ENCODE measurements around the gene OXCT2. TPM values are rescaled to one million over a fixed set of nuclear protein-coding genes. Genes with fewer than 3 reads are reported as not detected.
"Not testable (repeated sequence)": the region's sequence is repeated elsewhere in the genome, so short reads cannot be mapped to it uniquely, and the experiment has no call there.

The OXCT2 gene
- total RNA-seq, 1 donor from 2014 or later = 0.20 TPM

GRCh38 chr1:39787108-39787375, 15.9 kb upstream of the OXCT2 start:
- not testable (repeated sequence) for ATAC-seq

DNA sequence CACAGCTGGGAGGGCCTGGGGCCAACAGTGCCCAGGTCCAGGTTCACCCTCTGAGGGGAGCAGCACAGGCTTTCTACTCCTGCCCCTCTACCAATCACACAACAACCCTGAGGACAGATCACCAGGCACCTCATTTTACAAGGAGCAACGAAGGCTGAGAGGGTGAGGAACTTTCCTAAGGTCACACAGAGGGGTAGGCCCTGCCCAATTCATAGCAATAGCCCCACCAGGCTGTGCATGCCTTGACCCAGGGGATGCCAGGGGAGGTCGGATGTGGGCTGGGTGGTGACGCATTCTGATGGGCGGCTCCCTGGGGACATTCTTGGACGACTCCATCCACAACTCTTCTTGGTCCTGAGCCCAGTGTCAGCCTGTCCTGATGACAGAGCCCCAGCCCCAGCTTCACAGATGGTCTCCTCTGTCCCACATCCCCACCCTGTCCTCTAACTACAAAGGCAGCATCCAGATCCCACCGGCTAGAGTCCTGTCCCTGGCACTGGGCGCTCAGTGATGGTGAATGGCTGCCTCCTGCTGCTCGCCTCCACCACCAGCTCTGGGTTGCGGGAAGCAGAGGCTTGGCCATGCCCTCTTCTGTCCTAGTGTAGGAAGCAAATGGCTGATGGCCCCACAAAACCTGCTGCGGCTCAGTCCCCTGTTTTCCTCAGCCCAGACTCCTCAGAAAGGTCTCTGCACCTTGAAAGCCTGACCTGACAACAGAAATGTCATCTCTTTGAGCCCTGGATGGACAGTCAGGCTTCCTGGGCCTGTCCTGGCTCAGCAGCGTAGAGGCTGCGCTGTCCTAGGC, 15.4 kb upstream of the OXCT2 start:
- not testable (repeated sequence) for ATAC-seq

GRCh38 chr1:39782685-39783084, 11.5 kb upstream of the OXCT2 start:
- not testable (repeated sequence) for ATAC-seq

DNA sequence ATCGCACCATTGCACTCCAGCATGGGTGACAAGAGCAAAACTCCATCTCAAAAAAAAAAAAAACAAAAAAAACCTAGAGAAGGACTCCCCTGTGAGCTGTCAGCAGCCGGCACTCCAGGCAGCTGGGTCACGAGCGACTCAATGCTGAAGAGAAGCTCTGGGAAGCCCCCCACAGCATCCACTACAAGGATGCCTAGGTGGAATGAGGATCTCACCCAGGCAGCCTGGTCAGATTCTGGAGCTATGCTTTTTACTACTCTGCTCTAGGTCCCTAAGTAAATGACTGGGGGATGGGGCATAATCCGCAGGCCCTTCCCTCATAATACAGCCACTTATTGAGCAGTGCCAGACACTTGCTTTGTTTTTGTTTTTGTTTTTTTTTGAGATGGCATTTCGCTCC, 11.0 kb upstream of the OXCT2 start:
- ATAC-seq = no peak

DNA sequence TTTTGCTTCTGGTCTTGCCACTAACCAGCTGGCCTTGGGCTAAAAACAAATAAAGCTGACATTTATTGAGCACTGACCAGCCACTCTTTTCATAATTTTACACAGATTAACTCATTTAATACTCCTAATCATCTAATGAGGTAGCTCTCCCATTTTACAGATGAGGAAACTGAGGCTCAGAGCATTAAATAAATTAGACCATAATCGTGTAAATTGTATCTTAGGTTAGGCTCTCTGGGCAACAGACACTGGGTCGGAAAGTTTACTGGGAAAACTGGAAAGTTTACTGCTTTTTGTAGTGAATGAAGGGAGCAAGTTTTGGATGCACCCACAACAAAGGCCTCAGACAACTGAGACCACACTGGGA, 10.2 kb upstream of the OXCT2 start:
- ATAC-seq = no peak

DNA sequence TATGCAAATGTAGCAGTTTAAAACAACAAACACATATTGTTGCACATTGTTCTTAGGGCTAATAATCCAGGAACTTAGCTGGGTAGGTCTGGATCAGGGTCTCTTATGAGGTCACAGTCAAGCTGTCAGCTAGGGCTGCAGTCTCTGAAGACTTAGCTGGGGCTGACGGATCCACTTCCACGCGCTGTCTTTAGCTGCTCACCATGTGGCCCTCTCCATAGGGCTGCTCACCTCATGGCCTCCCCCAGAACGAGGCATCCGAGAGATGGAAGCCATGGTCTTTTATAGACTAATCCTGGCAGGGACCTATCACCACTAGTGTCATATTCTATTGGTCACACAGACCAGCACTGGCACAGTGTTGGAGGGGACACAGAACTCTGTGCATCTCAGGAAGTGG, 8.7 kb upstream of the OXCT2 start:
- ATAC-seq = no peak

DNA sequence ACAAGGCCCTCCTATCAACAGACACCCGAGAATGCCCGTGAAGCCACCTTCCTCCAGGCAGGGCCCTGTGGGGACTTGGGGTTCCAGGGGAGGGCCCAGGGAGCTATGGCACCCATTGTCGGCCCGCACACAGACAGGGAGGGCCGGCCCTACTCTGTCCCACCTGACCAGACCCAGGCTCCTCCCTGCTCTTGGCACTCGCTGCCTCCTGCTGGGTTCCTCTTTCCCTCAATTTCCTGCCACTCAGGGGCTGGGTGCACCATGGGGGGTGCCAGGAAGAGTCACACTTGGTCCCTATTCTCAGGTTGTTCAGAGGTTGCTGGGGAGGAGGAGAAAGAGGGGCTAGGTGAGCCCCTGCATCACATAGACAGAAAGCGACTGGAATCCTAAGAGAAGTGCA, 8.0 kb upstream of the OXCT2 start:
- ATAC-seq = no peak

DNA sequence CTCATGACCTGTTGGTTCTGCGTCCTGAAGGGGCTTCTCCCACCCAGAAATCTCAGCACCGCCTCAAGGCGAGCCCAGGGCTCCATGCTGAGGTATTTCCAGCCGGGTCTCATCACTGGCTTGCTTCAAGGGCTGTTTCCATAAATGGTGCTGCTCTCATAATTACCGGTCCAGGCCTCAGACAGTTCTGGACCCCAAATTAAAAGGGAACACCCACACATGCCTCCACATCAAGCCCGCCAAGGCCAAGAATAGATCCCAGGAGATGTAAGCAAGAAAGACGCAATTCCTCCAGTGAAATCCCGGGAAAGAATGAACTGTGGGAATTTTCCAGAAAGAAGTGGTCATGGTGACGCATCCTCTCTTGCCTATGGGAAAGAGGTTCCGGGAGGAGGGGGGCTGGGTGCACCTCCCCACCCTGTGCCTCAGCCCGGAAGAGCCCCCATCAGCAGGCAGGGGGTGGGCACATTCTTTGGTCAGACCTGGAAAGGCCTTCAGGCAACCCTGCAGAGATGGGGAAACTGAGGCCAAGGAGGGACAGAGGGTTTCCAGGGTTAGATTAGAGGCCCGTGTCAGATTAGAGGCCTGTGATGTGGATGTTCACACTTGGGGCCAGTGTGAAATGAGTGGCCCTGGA, 7.4 kb upstream of the OXCT2 start:
- ATAC-seq = not testable (repeated sequence)

DNA sequence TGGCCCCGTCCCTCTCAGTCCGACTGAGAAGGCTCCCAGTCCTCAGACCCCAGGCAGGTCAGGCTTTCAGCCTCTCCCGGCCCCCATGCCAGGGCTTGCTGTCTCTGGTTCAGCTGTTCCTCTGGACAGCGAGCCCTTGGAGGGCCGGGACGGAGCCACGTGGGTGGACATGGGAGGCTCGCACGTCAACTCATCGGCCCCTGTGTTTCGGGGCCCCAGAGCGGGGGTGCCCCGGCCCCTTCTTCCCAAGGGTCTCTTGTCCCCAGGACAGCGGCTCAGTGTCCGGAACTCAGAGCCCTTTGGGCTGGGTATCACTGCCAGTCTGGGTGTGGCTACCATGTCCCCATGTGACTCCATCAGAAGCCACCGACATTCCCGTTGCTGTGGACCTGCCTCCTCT, 6.7 kb upstream of the OXCT2 start:
- not testable (repeated sequence) for ATAC-seq

GRCh38 chr1:39777306-39777705, 6.2 kb upstream of the OXCT2 start:
- ATAC-seq = no peak

DNA sequence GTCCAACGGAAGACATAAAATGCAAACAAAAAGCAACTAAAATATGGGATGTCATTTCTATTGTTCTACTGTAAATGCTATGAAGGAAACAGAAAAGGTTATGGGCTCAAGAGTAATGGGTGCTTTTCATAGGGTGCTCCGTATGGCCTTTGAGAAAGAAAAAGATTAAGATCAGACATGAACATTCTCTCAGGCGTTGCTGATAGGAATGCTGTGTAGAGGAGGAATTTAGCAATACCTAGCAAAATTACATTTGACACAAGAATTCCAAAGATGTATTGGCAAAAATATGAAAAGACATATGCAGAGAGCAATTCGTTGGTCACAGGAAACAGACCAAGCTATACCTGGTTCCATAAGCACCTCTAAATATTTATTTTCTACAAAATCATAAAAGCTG, 5.7 kb upstream of the OXCT2 start:
- ATAC-seq = no peak

DNA sequence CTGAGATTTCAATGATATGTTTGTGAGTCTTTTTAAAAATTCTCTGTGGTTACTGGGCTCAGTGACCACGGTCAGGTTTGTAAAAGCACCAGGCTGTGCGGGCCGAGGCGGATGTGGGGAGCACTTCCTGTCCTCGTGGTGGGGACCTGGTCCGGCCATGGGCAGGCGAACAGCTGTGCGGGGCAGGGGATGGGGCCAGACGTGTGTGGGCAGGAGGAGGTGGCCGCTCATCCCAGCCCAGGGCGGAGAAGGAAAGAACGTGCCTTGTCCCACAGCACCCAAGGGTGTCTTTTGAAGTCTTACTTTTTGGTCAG, 5.2 kb upstream of the OXCT2 start:
- ATAC-seq = peak; percentile 4

GRCh38 chr1:39775676-39776399, 4.7 kb upstream of the OXCT2 start:
- ATAC-seq = peak; percentile 8

- ATAC-seq = not testable (repeated sequence)
Measured at GRCh38 chr1:39775141-39775540, 4.0 kb upstream of the OXCT2 start.

GRCh38 chr1:39773369-39773979, 2.3 kb upstream of the OXCT2 start:
- peak; percentile 35 for ATAC-seq

DNA sequence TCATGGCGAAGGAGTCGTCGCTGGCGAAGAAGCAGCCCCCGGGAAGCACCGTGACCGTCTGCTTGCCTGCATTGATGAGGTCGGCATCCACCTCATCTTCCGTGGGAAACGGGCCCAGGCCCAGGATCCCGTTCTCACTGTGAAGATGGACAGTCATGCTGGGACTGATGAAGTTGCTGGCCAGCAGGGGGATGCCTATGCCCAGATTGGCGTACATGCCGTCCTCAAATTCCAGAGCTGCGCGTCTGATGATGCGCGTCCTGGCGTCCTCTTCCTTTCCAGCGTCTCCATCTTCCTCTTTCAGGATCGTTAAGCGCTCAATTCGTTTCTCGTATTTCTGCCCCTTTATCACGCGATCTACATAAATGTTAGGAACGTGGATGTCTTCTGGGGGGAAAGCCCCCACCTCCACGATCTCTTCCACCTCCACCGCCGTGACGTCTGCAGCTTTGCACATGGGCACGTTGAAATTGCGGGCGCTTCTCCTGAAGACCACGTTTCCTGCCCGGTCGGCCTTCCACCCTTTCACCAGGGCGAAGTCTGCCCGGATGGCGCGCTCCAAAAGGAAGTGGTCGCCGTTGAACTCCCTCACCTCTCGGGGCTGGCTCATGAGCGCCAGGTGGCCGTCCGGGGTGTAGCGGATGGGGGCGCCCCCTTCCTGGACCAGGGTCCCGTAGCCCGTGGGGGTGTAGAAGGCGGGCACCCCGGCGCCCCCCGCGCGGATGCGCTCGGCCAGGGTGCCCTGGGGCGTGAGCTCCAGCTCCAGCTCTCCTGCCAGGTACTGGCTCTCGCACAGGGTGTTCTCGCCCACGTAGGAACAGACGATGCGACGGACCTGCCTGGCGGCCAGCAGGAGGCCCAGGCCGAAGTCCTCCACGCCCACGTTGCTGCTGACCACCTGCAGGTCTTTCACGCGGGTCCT, 787 bp downstream of the OXCT2 start:
- not testable (repeated sequence) for ATAC-seq

GRCh38 chr1:39769502-39769901, 1.6 kb downstream of the OXCT2 start:
- ATAC-seq = not testable (repeated sequence)

DNA sequence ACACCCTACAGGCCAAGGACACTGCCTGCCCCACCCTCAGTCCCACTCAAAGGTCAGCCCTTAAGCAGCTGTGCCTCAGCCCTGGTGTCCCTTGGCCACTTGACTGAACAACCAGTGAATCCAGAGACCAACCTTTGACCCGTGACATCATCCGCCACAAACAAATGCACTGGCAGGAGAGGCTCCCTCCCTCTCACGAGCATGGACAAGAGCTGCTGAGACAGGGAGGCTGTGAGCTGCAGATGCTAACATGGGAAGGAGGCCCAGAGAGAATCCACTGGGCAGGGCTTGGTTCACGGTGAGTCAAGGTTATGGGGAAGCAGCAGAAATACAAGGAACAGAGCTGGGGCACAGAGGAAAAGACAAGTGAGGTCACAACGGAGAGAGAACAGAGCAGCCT, 4.7 kb downstream of the OXCT2 start:
- ATAC-seq = peak; percentile 7

GRCh38 chr1:39764512-39764911, 6.6 kb downstream of the OXCT2 start:
- not testable (repeated sequence) for ATAC-seq

DNA sequence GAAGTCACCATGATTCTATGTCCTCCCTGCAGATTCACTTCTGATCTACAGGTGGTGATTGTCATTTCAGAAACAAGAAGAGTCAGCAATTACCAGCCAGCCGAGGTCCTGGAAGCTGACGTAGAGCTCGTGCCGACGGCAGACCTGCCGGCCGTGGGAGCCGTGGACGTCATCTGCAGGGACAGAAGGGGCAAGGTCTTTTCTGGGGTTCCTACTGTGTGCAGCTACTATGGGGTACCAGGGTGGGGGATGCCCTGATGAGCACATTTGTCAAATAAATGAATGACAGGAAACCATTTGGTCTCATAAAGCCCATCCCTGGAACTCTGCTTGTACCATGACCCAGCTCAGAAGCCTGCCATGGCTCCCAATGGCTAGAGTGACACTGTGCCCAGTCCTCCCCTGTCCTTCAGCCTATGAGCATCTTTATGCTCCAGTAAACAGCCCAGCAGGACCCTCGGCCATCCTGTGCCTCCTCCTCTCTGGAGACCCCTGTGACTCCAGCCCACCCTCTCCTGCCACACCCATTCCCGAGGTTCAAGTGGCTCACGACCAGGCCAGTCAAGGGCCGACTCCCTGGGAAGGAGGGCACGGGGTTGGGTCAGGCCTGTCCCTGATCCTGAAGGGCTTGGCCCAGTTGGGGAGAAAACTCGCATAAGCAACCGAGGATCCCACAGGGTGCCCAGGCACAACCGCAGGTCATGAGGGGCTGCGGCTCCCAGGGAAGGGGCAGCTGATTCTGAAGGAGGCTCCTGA, 7.4 kb downstream of the OXCT2 start:
- not testable (repeated sequence) for ATAC-seq
